GM18505 (cell line): ENCODE results near the gene SARS2.
"Not testable (repeated sequence)": the region's sequence is repeated elsewhere in the genome, so short reads cannot be mapped to it uniquely, and the experiment has no call there.

Experiments used
- ATAC-seq: cut with Tn5 transposase; IDR thresholded peaks from one replicate; pipeline ENCODE4 v1.9.1; 2021; ENCODE audit not compliant: unreplicated experiment
- POLR2A ChIP-seq: IDR thresholded peaks from 4 replicates; pipeline ENCODE4 v1.6.1; 2011; ENCODE audit warnings: borderline replicate concordance; ENCODE audit not compliant: insufficient read depth, insufficient read length; ENCODE audit errors: extremely low read depth

The SARS2 gene

GRCh38 chr19:38880882-38881609, 49.5 kb downstream of the SARS2 start:
- no peak for ATAC-seq
- no peak for TF ChIP-seq POLR2A

GRCh38 chr19:38880076-38880881, 50.3 kb downstream of the SARS2 start:
- no peak for TF ChIP-seq POLR2A
- ATAC-seq = no peak

GRCh38 chr19:38879400-38879751, 51.2 kb downstream of the SARS2 start:
- no peak for ATAC-seq
- TF ChIP-seq POLR2A = no peak

GRCh38 chr19:38878575-38879399, 51.8 kb downstream of the SARS2 start:
- TF ChIP-seq POLR2A = no peak
- ATAC-seq = no peak

GRCh38 chr19:38877781-38878574, 52.6 kb downstream of the SARS2 start, which contains the start of gene RINL:
TSS of gene RINL (minus strand) at chr19:38878275. CDS start at chr19:38876742, 1,533 bp downstream.
- peak; percentile 87 for TF ChIP-seq POLR2A
- ATAC-seq = no peak

- ATAC-seq = no peak
- no peak for TF ChIP-seq POLR2A
Measured at GRCh38 chr19:38875656-38876395, 54.7 kb downstream of the SARS2 start.

- not testable (repeated sequence) for ATAC-seq
Measured at GRCh38 chr19:38873400-38873799, 57.2 kb downstream of the SARS2 start.

GRCh38 chr19:38870612-38871011, 60.0 kb downstream of the SARS2 start:
- ATAC-seq = no peak
- TF ChIP-seq POLR2A = no peak

GRCh38 chr19:38869836-38870607, 60.5 kb downstream of the SARS2 start:
- TF ChIP-seq POLR2A = peak; percentile 32
- peak; percentile 60 for ATAC-seq

GRCh38 chr19:38869160-38869835, 61.3 kb downstream of the SARS2 start:
- no peak for TF ChIP-seq POLR2A
- no peak for ATAC-seq

- no peak for ATAC-seq
Measured at GRCh38 chr19:38868551-38868950, 62.0 kb downstream of the SARS2 start.

More at GRCh38 chr19:38868551-38868950, 62.0 kb downstream of the SARS2 start:
- TF ChIP-seq POLR2A = no peak
